GM18498 (cell line): Measurements from ENCODE around the gene FOXJ3.

Experiments
- ATAC-seq: cut with Tn5 transposase; IDR thresholded peaks from one replicate; pipeline ENCODE4 v1.9.1; 2021; ENCODE audit warnings: mild to moderate bottlenecking, moderate library complexity; ENCODE audit not compliant: unreplicated experiment

FOXJ3 gene

DNA sequence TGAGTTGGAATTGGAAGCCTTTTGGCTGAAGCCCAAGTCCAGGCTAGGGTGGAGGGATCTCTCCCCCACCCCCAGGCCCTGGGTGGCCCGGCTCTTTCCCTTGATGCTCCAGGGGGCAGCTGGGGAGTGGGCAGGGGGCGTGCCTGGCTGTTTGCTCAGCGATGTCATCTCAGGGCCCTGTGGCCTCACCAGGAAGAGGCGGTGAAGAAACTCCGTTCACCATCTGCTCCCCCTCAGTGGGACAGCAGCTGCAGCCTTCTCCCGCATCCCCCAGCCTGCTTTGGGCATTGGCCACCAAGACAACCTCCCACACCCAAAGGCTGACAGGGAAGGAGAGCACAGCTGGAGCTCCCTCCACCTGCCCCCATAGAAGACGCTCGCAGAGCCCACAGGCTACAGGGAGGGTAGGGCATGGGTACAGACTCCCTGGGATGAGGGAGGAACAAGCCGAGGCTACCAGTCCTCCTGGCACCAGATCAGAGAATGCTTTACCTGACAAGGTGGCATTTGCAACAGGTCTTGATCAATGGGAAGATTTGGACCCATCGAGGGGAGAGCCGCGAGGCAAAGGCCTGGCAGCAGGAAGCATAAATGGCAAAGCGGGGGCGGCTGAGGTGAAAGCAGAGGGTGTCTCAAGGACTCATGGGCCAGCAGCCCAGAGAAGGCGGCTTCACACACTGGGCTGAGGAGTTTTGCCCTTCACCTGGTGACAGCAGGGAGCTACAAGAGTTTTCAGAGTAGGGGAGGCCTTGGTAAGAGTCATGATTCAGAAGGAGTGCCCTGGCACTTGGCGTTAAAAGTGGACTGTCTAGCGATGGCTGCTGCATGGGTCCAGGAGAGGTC lies 164.0 kb downstream of the FOXJ3 start:
- no peak for ATAC-seq

DNA sequence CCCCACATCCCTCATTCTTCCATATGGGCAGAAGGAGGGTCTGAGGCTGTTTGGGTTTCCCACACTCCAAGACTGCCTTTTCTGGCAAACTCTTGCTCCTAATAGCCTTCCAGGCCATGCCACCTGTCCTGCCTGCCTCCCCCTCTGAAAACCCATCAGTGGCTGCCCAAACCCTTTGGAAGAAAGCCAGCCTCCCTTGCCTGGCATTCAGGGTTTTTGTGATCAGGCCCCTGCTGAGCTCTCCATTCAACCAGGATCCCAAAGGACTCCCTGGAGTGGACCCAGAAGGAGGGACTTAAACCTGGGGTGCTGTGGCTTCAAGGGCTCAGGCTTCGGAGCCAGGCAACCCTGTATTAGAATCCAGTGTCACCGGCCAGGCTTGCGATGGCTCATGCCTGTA lies 166.3 kb downstream of the FOXJ3 start:
- ATAC-seq: no peak

DNA sequence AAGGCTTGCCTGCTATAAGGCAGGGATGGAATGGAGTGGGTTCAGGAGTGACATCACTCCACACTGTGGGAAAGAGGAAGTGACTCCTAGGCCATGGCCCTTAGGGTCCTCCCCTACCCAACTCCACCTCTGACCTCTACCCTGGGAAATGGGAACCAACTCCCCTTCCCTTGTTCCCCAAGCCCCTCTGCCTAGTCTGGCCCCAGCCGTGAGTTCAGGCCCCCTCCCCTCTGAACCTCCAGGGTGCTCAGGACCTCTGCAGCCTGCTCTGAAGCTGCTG lies 166.7 kb downstream of the FOXJ3 start:
- no peak for ATAC-seq

DNA sequence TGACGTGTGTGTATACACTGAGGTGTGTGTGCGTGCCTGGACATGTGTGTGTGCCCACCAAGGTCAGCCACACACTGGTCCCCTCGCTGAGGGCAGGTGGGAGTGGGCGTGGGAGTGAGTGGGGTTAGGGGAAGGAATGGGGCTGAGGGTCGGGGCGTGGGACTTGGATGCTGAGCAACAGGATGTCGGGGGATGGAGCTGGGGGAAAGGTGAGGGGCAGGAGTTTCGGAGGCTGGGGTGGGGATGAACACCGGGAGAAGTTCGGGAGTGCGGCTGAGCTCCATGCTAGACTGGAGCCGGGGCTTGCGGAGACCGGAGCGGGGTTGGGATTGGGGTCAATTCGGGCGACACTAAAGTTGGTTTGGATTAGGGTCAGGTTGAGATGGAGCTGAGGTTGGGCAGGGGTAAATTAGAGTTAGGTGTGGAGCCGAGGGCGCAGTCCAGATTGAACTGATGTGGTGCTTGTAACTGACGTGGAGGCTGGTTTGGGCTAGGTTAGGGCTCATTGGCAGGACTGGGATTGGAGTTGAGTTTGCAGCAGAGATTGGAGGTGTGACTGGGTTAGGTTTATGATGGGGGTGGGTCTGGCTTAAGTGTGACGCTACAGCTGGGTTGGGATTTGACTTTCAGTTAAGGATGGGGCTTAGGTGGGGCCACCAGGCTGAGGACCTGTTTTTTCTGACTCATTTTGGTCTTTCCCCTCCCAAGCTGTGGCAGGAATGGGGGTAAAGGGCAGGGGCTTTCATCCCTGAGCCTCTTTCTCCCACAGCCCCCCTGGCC lies 167.2 kb downstream of the FOXJ3 start:
- no peak for ATAC-seq

DNA sequence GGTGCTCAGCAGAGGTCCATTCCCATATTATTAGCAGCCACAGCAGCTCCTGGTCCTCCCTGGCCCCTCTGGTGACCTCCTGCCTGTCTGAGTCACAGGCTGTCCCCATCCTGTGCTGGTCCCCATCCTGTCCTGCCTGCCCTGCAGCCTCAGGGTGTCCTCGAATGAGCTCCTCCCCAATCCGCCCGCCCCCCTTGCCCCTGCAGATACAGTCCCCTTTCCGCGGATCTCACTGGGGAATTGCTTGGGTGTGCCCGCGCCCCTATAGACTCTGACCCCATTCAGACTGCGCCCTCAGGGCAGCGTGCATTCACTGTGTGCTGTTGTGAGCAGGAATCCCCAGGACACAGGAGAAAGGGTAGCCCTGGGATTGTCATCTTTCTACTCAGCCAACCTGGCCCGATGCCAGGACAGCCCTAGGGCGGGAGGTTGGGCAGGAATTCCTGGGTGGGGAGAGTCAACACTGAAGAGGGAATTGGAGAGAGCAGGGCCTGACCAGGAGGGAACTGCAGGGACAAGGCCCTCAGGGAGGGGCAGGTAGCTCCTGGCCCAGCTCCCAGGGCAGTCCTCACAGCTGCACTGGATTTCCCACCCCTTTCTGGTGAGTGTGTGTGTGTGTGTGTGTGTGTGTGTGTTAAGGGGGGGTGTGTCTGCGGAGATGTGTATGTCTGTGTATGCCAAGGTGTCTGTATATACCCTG lies 169.4 kb downstream of the FOXJ3 start:
- ATAC-seq: no peak

DNA sequence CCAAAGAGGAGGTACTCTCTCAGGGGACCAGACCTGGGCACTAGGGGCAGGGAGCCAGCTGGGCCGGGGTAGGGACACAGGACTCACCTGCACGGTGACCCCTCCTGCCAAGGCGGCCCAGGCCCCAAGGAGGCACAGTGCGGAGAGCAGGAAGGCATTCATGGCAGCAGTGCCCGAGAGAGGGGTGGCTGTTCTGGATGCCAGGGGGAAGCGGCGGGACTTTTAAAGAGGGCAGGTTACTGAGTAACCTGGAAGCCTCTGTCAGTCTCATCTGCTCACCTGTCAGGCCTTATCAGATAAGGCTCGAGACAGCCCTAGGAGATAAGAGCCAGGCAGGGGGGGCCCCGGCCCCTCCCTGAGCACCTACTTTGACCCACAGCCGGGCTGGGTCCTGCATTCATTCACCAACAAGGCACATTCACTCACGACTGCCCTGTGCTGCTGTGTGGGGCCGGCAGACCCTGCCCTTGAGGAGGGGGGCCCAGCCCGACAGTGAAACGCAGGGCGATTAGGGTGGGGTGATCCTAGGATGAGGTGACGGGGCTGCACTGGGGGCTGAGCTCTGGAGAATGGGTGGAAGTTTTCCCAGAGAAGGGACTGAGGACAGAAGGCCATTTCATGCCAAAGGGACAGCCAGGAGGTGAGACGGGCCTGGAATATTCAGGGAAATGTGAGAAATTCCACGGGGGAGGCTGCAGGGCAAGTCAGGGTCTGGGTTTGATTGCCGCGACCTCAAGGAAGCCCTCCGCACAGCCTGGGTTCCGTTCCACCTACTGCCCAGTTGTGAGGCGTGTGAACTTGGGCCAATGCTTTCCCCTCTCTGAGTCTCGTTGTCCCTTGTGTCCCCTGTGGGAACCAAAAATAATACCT lies 170.2 kb downstream of the FOXJ3 start, which contains the start of gene GUCA2A:
Gene GUCA2A, minus strand, starts transcription at position 195 of the 870 bp plus-strand sequence. Its CDS starts 33 bp downstream, at position 162.
- no peak for ATAC-seq

DNA sequence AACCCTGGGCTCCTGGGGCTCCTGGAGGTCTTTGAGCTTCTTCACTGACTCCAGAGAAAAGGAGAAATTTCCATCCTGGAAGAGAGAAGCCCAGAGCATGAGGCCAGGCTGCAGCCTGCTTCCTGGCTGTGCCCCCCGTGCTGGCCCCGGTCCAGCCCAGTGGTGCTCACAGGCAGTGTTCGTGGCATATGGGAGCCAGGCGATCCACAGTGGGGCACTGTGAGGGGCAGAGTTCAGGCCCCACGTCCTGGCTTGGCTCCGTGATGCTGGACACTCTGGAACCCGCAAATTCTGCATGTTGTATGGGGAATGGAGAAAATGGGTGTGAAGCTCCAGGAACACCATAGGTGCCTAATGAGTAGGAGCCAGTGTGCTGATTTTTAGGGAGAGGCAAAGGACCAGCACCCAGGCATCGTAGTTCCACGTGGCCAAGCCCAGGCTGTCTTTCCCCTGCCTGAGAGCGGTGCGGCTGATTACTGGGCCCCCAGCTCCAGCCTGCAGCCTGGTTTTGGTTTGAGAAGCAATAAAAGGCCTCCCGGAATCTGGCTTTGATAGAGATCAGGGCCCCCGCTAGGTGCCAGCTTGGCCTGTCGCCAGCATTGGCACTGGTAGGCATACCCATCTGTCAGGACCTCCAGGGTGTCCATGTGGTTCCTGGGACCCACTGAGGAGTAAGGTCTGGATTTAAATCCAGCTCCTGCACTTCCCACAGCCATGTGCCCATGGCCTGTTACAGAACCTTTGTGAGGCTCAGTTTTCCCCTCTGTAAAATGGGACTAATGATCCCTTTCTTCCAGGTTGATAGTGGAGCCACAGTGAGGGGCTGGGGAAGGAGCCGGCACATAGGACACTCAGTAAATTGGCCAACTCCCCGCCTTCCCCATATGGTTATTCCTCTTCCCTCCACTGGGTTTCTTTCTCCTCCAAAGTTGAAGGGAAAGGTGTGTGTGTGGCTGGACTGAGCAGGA lies 171.2 kb downstream of the FOXJ3 start:
- no peak for ATAC-seq

DNA sequence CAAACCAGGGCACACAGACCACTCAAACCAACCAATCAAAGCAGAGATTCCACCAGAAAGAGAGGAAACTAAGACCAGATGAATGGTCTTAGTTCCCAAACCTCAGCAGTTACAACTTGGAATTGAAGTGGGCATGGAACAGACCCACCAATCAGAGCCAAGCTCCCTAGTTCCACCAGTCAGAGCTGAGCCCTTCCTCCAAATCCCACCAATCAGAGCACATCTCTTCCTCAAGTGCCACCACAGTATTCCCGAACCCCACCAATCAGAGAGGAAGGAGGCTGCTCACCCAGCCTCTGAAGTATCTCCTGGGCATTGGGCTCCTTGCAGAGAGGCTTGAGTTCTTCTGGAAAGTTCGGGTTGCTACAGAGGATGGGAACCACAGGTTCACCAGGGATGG lies 171.9 kb downstream of the FOXJ3 start:
- no peak for ATAC-seq

DNA sequence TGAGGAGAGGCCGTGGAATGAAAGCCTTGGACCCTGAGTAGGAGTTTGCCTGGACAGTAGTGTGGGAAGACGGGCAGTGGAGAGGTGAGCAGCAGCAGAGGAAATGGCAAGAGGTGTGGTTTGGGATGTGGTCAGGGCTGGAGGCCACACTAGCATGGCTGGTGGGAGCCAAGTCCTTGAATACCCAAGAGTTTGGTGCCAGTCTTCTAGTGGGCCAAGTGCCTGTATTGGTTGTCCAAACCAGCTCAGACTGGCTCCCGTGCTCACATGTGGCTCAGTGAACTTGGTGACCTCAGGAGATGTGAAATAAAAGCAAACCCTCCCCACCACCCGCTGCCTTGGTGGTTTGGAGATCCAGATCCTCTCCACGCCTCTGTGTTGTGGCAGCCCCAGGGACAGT lies 172.9 kb downstream of the FOXJ3 start:
- no peak for ATAC-seq

DNA sequence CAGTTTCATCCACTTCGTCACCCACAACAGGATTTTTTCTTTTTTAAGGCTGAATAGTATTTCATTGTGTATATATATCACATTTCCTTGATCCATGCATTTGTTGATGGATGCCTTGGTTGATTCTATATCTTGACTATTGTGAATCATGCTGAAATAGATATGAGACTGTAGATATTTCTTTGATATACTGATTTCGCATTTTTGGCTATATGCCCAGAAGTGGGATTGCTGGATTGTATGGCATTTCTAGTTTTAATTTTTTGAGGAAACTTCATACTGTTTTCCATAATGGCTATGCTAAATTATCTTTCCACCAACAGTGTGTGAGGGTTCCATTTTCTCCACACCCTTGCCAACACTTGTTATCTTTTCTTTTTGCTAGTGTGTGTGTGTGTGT lies 176.8 kb downstream of the FOXJ3 start:
- ATAC-seq: no peak

DNA sequence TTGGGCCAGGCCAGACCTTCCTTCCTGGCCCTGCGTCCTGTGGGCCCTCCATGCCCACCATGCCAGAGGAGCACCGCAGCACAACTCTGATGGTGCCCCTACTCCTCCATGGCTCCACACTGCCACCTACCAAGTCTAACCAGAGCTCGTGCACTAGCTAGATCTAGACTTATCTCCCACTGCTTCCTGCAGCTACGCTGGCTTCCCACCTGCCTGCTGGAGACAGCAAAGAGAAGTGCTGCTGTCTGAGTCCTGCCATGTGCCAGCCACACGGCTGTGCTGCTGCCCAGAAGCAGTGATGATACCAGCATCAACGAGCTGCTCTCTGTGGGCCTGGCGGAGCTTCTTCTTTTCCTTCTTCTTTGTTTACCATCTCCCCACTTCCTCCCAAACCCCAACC lies 177.4 kb downstream of the FOXJ3 start:
- ATAC-seq: no peak

DNA sequence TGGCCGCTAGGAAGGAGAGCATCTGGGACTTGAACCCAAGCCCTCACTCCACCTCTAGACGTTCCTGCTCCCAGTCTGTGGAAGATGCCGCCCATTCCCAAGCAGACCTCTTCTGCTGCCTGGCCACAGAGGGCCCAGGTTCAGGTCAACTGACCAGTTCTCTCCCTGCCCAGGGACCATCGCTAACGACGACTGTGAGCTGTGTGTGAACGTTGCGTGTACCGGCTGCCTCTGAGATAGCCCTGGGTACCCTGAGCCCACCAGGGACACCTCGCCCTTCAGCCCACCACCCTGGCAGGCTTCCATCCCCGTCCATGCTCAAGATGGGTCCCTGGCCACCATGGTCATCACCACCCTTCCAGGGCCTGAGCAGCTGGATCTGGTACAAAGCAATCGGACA lies 179.7 kb downstream of the FOXJ3 start:
- ATAC-seq: no peak

DNA sequence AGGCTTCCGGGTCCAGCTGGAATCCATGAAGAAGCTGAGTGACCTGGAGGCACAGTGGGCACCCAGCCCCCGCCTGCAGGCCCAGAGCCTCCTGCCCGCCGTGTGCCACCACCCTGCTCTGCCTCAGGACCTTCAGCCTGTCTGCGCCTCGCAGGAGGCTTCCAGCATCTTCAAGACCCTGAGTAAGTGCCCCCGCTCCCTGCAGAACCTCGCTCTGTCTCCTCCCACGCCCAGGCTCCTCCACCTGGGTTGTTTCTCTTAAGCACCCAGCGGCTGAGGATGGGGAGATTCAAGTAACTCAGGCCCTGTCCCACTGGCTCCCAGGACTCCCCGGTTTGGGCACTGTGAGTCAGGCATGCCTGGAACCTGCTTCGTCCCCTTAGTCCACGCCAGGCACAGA lies 180.3 kb downstream of the FOXJ3 start:
- ATAC-seq: no peak

DNA sequence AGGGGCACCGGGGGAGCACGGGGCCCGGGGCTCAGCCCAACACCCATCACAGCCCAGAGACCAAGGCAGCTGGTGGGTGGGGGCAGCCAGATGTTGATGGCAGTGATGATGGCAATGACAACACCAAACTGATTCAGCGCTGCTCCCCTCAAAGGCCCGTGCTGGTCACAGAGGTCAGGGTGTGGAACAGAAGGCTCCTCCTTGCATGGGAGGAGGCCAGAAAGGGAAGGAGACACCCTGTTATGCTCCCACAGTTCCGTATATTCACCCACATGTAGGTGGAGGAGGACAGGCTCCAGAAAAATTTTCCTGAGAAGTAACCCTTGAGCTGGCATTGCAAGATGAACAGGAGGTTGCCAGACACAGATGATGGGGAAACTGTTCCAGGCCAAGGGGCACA lies 181.4 kb downstream of the FOXJ3 start:
- ATAC-seq: no peak

DNA sequence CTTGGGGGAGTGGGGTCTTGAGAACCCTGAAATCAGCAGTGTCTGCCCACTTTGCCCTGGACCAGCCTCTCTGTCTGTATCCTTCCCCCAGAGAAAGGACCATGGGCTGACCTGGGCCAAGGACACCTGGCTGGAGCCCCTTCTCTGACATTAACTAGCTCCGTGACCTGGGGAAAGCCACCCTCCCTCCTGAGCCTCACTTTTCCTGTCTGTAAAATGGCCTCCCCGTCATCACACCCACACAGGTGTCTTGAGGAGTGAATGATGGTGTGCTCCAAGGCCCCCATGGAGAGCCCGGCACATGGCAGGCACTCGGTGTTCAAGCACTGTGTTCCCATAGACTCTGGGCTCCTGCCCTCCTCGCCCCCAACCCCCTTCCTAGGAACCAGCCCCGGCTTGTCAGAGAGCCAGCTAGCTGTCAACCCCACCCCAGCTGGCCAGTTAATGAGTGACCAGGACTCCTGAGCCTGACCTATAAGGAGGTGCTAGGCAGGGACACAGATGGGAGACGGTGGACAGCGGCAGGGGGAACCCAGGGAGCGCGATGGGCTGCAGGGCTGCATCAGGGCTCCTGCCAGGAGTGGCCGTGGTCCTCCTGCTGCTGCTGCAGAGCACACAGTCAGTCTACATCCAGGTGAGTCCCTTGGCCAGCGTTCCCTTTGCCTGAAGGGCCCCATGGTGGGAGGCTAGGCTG lies 182.0 kb downstream of the FOXJ3 start, which contains the start of gene GUCA2B:
Gene GUCA2B, plus strand, starts transcription at position 504 of the 694 bp plus-strand sequence. Its CDS starts 41 bp downstream, at position 545.
- ATAC-seq: no peak

DNA sequence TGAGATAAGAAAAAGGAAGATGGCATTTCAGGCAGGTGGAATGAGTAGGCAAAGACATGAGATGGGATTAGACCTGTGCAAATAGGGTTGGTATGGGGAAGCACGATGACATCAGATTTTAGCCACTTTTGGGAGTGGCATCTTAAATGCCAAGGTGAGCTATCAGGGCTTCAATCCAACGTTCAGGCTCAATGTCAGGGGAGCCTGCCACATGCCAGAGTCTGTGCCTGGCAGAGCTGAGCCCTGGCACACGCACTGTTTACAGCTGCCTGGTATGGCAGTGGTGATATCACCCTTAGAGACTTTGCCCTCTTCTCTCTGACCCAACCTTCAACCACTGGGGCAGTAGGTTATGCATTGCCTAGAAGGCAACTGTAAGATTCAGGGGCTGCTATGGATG lies 182.9 kb downstream of the FOXJ3 start:
- ATAC-seq: no peak

DNA sequence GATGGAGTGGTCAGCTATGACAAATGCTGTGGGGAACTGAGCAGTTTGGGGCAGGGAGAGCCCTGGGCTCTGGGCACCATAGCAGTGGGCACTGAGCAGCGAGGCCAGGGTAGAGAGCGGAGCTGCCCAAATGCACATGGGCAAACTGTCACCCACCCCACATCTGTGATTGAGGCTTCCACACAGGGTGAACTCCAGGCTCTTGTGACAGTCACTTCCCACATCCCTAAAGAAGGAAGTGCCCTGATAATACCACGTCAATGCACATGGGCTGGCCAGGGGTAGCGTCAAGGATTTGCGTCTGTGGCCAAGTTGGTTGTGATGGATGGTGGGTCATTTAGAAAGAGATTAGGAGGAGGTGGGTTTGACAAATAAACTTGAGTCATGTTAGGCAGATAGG lies 184.4 kb downstream of the FOXJ3 start:
- no peak for ATAC-seq

DNA sequence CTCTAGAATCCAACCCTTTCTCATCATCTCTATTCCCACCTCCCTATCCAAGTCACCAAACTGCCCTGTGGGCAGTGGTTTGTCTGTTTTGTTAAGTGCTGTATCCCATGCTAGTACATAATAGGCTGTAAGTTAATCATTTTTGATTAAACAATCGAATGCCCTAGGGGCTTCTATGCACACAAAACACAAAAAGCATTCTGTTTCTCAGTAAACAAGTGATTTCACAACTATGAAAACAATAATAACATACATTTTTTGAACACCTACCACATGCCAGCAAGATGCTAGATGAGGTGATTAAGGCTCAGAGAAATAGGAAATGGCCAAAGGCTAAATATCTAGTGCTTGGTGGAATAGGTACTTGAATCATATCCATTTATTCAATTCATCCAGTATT lies 186.9 kb downstream of the FOXJ3 start:
- ATAC-seq: no peak
